Occipital lobe (tissue), 2 donors: ENCODE measurements around the gene RIC1. TPM values are rescaled to one million over a fixed set of nuclear protein-coding genes. Genes with fewer than 3 reads are reported as not detected.
"Not testable (repeated sequence)": the region's sequence is repeated elsewhere in the genome, so short reads cannot be mapped to it uniquely, and the experiment has no call there.

Experiments
- DNase-seq: peaks from one replicate; lab custom pipeline; 2025; lab: John Stamatoyannopoulos, UW
- total RNA-seq: library from RNA; depleted of rRNA; stranded (reverse); fragments of >200 nt; gene quantifications from one replicate; pipeline ENCODE4 v1.2.3, GENCODE V29; 2014

RIC1 gene
- total RNA-seq = 33.4 TPM

- peak; percentile 89 for DNase-seq
These were observed at the start of gene RIC1 for GRCh38 chr9:5628530-5629311. Gene RIC1, plus strand, starts transcription at chr9:5629107. Its CDS starts 203 bp downstream, at chr9:5629310.

GRCh38 chr9:5579881-5580280, 49.0 kb upstream of the RIC1 start:
- DNase-seq = no peak

GRCh38 chr9:5580650-5581049, 48.3 kb upstream of the RIC1 start:
- no peak for DNase-seq

- DNase-seq = not testable (repeated sequence)
These were observed 47.2 kb upstream of the RIC1 start for GRCh38 chr9:5581706-5582105.

GRCh38 chr9:5582835-5583195, 46.1 kb upstream of the RIC1 start:
- no peak for DNase-seq

- DNase-seq = no peak
These were observed 42.5 kb upstream of the RIC1 start for GRCh38 chr9:5586391-5586802.

GRCh38 chr9:5587024-5587423, 41.9 kb upstream of the RIC1 start:
- DNase-seq = no peak

- DNase-seq = no peak
These were observed 36.7 kb upstream of the RIC1 start for GRCh38 chr9:5592231-5592630.

- no peak for DNase-seq
These were observed 36.0 kb upstream of the RIC1 start for GRCh38 chr9:5592904-5593303.

- DNase-seq = no peak
These were observed 35.0 kb upstream of the RIC1 start for GRCh38 chr9:5593904-5594303.

GRCh38 chr9:5596173-5596572, 32.7 kb upstream of the RIC1 start:
- DNase-seq = no peak

GRCh38 chr9:5608298-5609225, 20.3 kb upstream of the RIC1 start:
- DNase-seq = no peak

- no peak for DNase-seq
These were observed 19.7 kb upstream of the RIC1 start for GRCh38 chr9:5609226-5609596.

GRCh38 chr9:5610491-5610890, 18.4 kb upstream of the RIC1 start:
- no peak for DNase-seq

- DNase-seq = no peak
These were observed 17.4 kb upstream of the RIC1 start for GRCh38 chr9:5611321-5612184.

GRCh38 chr9:5612185-5612530, 16.7 kb upstream of the RIC1 start:
- no peak for DNase-seq

- DNase-seq = no peak
These were observed 14.7 kb upstream of the RIC1 start for GRCh38 chr9:5614192-5614591.

GRCh38 chr9:5614985-5615384, 13.9 kb upstream of the RIC1 start:
- DNase-seq = no peak

- DNase-seq = no peak
These were observed 11.2 kb upstream of the RIC1 start for GRCh38 chr9:5617749-5618148.

GRCh38 chr9:5620494-5620893, 8.4 kb upstream of the RIC1 start:
- DNase-seq = no peak

- no peak for DNase-seq
These were observed 7.6 kb upstream of the RIC1 start for GRCh38 chr9:5621327-5621726.

- no peak for DNase-seq
These were observed 6.9 kb upstream of the RIC1 start for GRCh38 chr9:5622016-5622415.
